ENCODE data around the gene ALDH3B2.
A peak's percentile ranks its signal among the peaks of the same experiment; 100 is the strongest.

DNA sequence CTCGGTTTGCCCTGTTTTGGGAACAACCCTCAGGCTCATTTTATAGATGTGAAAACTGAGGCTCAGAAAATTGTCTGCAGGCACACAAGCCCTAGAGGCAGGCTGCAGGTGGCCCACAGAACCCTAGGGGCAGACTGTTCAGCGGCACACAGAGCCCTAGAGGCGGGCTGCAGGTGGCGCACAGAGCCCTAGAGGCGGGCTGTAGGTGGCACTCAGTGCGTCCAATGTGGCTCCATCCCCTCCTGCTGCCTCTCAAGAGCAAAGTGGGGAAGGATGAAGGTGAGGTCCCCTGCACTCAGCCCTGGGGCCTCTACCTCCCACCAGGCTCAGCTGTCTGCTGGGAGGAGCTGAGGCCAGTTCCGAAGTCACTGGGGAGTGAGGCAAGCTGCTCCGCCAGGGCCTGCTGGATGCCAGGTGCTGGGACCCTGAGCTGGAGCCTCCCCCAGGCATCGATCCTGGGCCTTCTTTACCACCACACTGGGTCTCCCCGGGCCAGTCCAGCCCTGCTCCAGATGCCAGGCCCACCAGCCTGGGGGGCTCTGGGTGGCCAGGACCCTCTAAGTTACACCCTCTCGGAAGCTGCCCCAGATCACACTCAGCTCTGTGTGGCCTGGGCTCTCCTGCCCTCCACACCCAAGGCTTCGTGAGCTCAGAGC, 26.2 kb downstream of the ALDH3B2 start:
- TF ChIP-seq, protein P1, sequence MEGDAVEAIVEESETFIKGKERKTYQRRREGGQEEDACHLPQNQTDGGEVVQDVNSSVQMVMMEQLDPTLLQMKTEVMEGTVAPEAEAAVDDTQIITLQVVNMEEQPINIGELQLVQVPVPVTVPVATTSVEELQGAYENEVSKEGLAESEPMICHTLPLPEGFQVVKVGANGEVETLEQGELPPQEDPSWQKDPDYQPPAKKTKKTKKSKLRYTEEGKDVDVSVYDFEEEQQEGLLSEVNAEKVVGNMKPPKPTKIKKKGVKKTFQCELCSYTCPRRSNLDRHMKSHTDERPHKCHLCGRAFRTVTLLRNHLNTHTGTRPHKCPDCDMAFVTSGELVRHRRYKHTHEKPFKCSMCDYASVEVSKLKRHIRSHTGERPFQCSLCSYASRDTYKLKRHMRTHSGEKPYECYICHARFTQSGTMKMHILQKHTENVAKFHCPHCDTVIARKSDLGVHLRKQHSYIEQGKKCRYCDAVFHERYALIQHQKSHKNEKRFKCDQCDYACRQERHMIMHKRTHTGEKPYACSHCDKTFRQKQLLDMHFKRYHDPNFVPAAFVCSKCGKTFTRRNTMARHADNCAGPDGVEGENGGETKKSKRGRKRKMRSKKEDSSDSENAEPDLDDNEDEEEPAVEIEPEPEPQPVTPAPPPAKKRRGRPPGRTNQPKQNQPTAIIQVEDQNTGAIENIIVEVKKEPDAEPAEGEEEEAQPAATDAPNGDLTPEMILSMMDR (conservative IDR thresholded peaks at IDR 0.05; ENCODE audit: low read length) = peak; percentile 81
- no peak for TF ChIP-seq EZH2phosphoT487 (IDR thresholded peaks at IDR 0.05; ENCODE audit: borderline replicate concordance)
